ENCODE measurements around the gene UBE2L3.

UBE2L3 gene

GRCh38 chr22:21589396-21589795 is 21.9 kb downstream of the UBE2L3 start:
- DNase-seq, result no peak
- ATAC-seq (ENCODE audit: insufficient read depth, low read depth), result no peak
- Histone ChIP-seq H3K4me1 (ENCODE audit: insufficient read depth, low read length) (no peaks in the 10 kb centered on the region), H3K27ac (ENCODE audit: low read length) (no peak overlapping the region), H2AFZ (ENCODE audit: low read depth, low read length) (no peak overlapping the region), H3K36me3 (ENCODE audit: insufficient read depth, low read length) (peaks cover 56% of the 10 kb centered on the region), H3K27me3 (ENCODE audit: insufficient read depth, low read length, poor library complexity) (no peaks in the 10 kb centered on the region), H3K9ac (ENCODE audit: low read depth, low read length) (no peak overlapping the region), H3K4me3 (ENCODE audit: low read depth in 1 of 2, low read length in 2 of 2) (no peak overlapping the region), H4K20me1 (ENCODE audit: insufficient read depth, low read length) (peaks cover 91% of the 10 kb centered on the region), H3K4me2 (ENCODE audit: insufficient read depth, low read length) (no peak overlapping the region), H3K9me3 (ENCODE audit: insufficient read depth, low read length, severe bottlenecking) (no peaks in the 10 kb centered on the region), H3K79me2 (ENCODE audit: insufficient read depth, low read length) (peaks cover 98% of the 10 kb centered on the region)
- TF ChIP-seq CTCF (IDR thresholded peaks at IDR 0.05; ENCODE audit: borderline replicate concordance, extremely low read depth, low read length, poor library complexity, severe bottlenecking) (no peak), EZH2 (IDR thresholded peaks at IDR 0.05; ENCODE audit: borderline replicate concordance, low read depth, low read length, severe bottlenecking) (no peak)

- Histone ChIP-seq H4K20me1 (ENCODE audit: insufficient read depth, low read length) (peaks cover 89% of the 10 kb centered on the region), H3K36me3 (ENCODE audit: insufficient read depth, low read length) (peaks cover 61% of the 10 kb centered on the region), H3K4me2 (ENCODE audit: insufficient read depth, low read length) (no peak overlapping the region), H3K4me3 (ENCODE audit: low read depth in 1 of 2, low read length in 2 of 2) (no peak overlapping the region), H3K79me2 (ENCODE audit: insufficient read depth, low read length) (peaks cover 98% of the 10 kb centered on the region), H3K9me3 (ENCODE audit: insufficient read depth, low read length, severe bottlenecking) (no peaks in the 10 kb centered on the region), H3K4me1 (ENCODE audit: insufficient read depth, low read length) (no peaks in the 10 kb centered on the region), H3K27me3 (ENCODE audit: insufficient read depth, low read length, poor library complexity) (no peaks in the 10 kb centered on the region), H2AFZ (ENCODE audit: low read depth, low read length) (no peak overlapping the region), H3K9ac (ENCODE audit: low read depth, low read length) (no peak overlapping the region), H3K27ac (ENCODE audit: low read length) (no peak overlapping the region)
- no peak for ATAC-seq (ENCODE audit: insufficient read depth, low read depth)
- DNase-seq, result no peak
- TF ChIP-seq CTCF (IDR thresholded peaks at IDR 0.05; ENCODE audit: borderline replicate concordance, extremely low read depth, low read length, poor library complexity, severe bottlenecking) (no peak), EZH2 (IDR thresholded peaks at IDR 0.05; ENCODE audit: borderline replicate concordance, low read depth, low read length, severe bottlenecking) (no peak)
Observed at GRCh38 chr22:21590809-21591641, 23.5 kb downstream of the UBE2L3 start.

- H3K27me3 ChIP-seq (ENCODE audit: insufficient read depth, low read length, poor library complexity), result no peaks in the 10 kb centered on the region
- H3K27ac ChIP-seq (ENCODE audit: low read length), result no peak overlapping the region
- no peak for ATAC-seq (ENCODE audit: insufficient read depth, low read depth)
- peaks cover 67% of the 10 kb centered on the region for H3K36me3 ChIP-seq (ENCODE audit: insufficient read depth, low read length)
- peaks cover 98% of the 10 kb centered on the region for H3K79me2 ChIP-seq (ENCODE audit: insufficient read depth, low read length)
- DNase-seq, result no peak
- no peak overlapping the region for H2AFZ ChIP-seq (ENCODE audit: low read depth, low read length)
- H3K9me3 ChIP-seq (ENCODE audit: insufficient read depth, low read length, severe bottlenecking), result no peaks in the 10 kb centered on the region
- no peak overlapping the region for H3K4me2 ChIP-seq (ENCODE audit: insufficient read depth, low read length)
- H4K20me1 ChIP-seq (ENCODE audit: insufficient read depth, low read length), result peaks cover 90% of the 10 kb centered on the region
- H3K4me3 ChIP-seq (ENCODE audit: low read depth in 1 of 2, low read length in 2 of 2), result no peak overlapping the region
- H3K4me1 ChIP-seq (ENCODE audit: insufficient read depth, low read length), result no peaks in the 10 kb centered on the region
- TF ChIP-seq EZH2 (IDR thresholded peaks at IDR 0.05; ENCODE audit: borderline replicate concordance, low read depth, low read length, severe bottlenecking) (no peak), CTCF (IDR thresholded peaks at IDR 0.05; ENCODE audit: borderline replicate concordance, extremely low read depth, low read length, poor library complexity, severe bottlenecking) (no peak)
- no peak overlapping the region for H3K9ac ChIP-seq (ENCODE audit: low read depth, low read length)
Observed at GRCh38 chr22:21591695-21592094, 24.2 kb downstream of the UBE2L3 start.
